Thoracic aorta (tissue), 2 donors: ENCODE measurements around the gene TSPAN4. TPM values are rescaled to one million over a fixed set of nuclear protein-coding genes. Genes with fewer than 3 reads are reported as not detected.

Experiments used
- ATAC-seq: fragments of 150-250 bp; one replicate; pipeline ENCODE4 v1.8.0; 2017; ENCODE audit warnings: low read depth; ENCODE audit not compliant: insufficient number of reproducible peaks, low FRiP score
- DNase-seq: peaks from one replicate; pipeline ENCODE4 v3.0.0-alpha.2; 2020; ENCODE audit warnings: low spot score
- H3K27ac ChIP-seq, 2 donors: fragments of 200-600 bp; sonication (generic); 1 replicate in 1 of 2; 2 replicates in 1 of 2; pipeline ENCODE4 v1.5.1; 2016; ENCODE audit warnings: mild to moderate bottlenecking in 2 of 2, moderate library complexity in 2 of 2
- H3K27me3 ChIP-seq: fragments of 200-600 bp; sonication (generic); replicated peaks from 2 replicates; pipeline ENCODE4 v1.6.0; 2016; ENCODE audit warnings: mild to moderate bottlenecking; ENCODE audit not compliant: insufficient read depth
- H3K36me3 ChIP-seq: fragments of 200-600 bp; sonication (generic); one replicate; pipeline ENCODE4 v1.5.1; 2016
- H3K4me1 ChIP-seq, 2 donors: fragments of 200-600 bp; sonication (generic); 1 replicate in 1 of 2; 2 replicates in 1 of 2; pipeline versions ENCODE4 v1.5.1 to v1.6.0; 2016; ENCODE audit warnings: low read depth in 2 of 2, mild to moderate bottlenecking in 1 of 2; ENCODE audit not compliant: control insufficient read depth in 1 of 2
- H3K4me3 ChIP-seq: fragments of 200-600 bp; sonication (generic); 2 replicates; pipeline ENCODE4 v1.5.1; 2016; ENCODE audit warnings: mild to moderate bottlenecking
- H3K9me3 ChIP-seq: fragments of 200-600 bp; sonication (generic); 2 replicates; pipeline ENCODE4 v1.5.1; 2016
- total RNA-seq, 2 donors: library from RNA; depleted of rRNA; stranded (reverse); fragments of >200 nt; gene quantifications; one replicate each; pipeline versions ENCODE4 v1.1.0 to v1.2.3, GENCODE V29; 2016
- TF ChIP-seq, protein P1 (sequence below): fragments of 200-600 bp; sonication (generic); IDR thresholded peaks from one replicate; pipeline ENCODE4 v1.5.1; 2019; ENCODE audit warnings: antibody characterized with exemption

TSPAN4 gene
- total RNA-seq, 2 donors from 2014 or later, result 55.5 to 107 TPM

DNA sequence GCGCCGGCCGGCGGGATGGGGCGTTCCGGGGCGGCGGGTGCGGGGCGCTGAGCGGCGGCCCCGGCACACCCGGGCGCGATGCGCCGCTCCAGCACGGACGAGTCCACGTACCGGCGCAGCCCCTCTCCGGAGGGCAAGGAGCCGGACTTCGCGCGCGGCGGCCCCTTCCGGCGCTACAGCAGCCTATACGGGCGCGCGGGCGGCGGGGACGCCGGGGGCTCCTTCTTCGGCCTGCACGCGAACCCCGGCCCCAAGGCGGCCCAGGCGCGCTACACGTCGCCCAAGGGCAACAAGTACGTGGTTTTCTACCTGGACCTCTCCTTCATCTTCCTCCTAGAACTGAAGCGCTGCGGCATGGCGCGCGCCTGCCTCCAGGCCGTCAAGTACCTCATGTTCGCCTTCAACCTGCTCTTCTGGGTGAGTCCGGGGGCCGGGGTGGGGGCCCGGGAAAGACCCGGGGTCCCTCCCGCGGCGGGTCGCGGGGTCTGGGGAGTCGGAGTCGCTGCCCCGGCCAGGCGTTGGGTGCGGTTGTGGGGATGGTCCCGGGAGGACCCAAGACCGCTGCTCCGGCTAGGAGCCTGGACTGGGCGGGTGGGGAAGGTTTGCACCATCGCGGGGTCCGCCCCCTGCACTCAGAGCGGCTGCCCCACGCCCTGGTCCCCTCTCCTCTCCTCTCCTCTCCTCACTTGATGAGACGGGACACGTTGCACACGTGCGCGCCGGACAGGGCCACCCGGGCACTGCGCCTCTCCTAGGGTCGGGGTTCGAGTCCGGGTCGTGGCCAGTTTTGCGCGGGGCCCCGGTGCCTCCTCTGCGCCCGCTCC lies 7.5 kb downstream of the TSPAN4 start:
- no peak for DNase-seq

DNA sequence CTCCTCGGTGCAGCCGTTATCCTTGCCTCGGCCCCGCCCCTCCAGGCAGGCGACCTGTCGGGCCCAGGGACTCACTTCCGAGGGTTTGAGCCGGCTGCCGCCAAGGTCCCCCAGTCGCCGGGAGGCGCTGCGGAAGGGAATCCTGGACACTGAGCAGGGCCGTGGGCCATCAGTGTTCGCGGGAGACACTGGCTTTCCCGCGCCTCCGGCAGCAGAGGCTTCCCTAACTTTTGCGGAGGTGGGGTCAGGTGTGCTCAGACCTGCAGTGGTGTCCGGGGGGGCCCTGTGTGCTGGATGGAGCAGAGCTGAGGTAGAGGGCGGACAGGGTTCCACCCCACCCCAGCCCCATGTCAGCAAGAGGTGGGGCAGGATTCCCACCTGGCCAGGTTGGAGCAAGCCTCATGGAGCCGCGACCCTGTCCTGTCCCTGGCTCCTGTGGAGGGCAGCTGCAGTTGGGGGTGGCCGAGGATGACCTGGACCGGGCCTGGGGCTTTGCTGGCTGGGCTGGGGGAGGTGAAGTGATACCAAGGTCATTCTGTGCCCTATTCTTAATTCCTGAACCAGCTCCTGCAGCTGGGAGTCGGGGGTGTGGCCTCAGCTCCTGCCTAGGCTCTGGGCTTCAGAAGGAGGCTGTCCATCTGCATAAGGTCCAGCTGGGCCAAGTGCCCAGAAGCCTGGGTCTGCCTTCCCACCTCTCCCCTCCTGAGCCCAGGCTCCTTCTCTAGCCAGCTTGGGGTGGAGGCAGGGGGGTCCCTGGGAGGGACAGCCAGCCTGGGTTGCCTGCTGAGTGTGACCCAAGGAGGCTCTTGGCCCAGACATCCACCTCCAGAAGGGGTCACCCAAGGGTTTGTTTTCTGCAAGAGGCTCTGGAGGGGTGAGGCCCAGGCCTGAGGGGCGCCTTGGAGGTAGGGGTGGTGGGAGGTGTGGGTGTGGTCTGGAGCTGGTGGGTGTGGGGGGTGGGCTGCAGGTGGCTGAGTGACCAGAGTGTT lies 8.4 kb downstream of the TSPAN4 start:
- Histone ChIP-seq H3K4me3 (no peak overlapping the region), H3K4me1 (peaks cover 18 to 27% of the 10 kb centered on the region in 2 donors), H3K9me3 (no peaks in the 10 kb centered on the region), H3K27ac (no peak overlapping the region), H3K27me3 (no peaks in the 10 kb centered on the region), H3K36me3 (no peaks in the 10 kb centered on the region)
- no peak for ATAC-seq
- TF ChIP-seq, protein P1, sequence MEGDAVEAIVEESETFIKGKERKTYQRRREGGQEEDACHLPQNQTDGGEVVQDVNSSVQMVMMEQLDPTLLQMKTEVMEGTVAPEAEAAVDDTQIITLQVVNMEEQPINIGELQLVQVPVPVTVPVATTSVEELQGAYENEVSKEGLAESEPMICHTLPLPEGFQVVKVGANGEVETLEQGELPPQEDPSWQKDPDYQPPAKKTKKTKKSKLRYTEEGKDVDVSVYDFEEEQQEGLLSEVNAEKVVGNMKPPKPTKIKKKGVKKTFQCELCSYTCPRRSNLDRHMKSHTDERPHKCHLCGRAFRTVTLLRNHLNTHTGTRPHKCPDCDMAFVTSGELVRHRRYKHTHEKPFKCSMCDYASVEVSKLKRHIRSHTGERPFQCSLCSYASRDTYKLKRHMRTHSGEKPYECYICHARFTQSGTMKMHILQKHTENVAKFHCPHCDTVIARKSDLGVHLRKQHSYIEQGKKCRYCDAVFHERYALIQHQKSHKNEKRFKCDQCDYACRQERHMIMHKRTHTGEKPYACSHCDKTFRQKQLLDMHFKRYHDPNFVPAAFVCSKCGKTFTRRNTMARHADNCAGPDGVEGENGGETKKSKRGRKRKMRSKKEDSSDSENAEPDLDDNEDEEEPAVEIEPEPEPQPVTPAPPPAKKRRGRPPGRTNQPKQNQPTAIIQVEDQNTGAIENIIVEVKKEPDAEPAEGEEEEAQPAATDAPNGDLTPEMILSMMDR, result no peak
- no peak for DNase-seq

More for the DNA sequence above, 7.5 kb downstream of the TSPAN4 start:
- no peak for ATAC-seq
- no peaks in the 10 kb centered on the region for H3K9me3 ChIP-seq
- H3K4me1 ChIP-seq, result peaks cover 26 to 36% of the 10 kb centered on the region in 2 donors
- H3K27ac ChIP-seq, result no peak overlapping the region
- H3K27me3 ChIP-seq, result no peaks in the 10 kb centered on the region
- no peaks in the 10 kb centered on the region for H3K36me3 ChIP-seq
- TF ChIP-seq, protein P1, result no peak
- H3K4me3 ChIP-seq, result peak overlapping the region; percentile 61

DNA sequence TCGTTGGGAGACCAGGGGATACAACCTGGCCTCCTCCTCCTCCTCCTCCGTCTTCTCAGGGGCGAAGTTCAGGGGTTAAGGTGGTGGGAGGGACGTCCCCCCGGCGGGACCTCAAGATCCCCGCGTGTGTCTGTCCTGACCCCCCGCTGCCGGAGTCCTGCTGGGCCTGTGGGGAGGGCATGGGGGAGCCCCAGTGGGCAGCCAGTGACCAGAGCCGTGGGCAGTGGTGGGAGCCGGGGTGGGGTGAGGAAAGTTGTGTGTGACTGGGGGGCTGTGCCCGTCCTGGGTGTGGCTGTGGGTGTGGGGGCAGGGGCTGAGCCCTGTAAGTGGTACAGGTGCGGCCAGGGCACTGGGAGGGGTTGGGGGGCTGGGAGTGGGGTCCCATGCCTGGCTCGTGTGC lies 10.1 kb downstream of the TSPAN4 start:
- Histone ChIP-seq H3K27ac (no peak overlapping the region), H3K36me3 (no peaks in the 10 kb centered on the region), H3K27me3 (no peaks in the 10 kb centered on the region), H3K4me1 (peaks cover 18% of the 10 kb centered on the region in 2 donors), H3K9me3 (no peaks in the 10 kb centered on the region), H3K4me3 (no peak overlapping the region)
- DNase-seq, result no peak
- ATAC-seq, result no peak
- TF ChIP-seq, protein P1, result no peak

DNA sequence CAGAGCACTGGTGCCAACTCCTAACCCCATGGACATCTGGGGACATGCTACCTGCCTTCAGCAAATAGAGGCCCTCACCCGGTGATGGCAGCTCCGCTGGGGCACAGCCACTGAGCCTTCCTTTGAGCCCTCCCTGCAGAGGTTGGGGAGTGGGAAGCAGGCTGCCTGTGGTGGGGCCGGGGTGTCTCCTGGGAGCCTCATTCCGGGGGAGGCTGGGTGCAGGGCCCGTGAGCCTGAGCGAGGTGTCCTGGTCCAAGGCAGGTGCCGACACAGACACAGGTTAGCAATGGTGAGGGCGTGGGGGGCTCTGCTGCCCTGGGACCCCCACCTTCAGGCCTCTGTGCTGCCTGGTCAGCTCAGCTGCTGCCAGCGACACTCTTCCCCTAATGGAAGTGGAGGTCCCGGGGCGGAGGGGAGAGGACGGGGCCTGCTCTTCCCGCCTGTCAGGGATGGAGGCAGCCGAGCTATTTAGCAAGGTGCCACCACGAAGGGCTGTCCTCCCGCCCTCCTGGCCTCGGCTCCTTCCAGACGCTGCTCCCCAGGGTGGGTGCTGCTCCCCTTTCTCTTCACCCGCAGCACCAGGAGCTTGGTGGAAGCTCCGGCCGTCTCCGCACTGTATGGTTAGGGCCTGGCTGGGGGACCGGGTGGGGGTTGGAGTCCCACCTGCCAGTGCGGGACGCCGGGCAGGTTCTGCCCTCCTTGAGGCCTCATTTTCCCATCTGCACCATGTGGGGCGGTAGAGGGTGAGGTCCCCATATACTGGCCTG lies 11.2 kb downstream of the TSPAN4 start:
- TF ChIP-seq, protein P1, result no peak
- H3K27me3 ChIP-seq, result no peaks in the 10 kb centered on the region
- no peaks in the 10 kb centered on the region for H3K9me3 ChIP-seq
- ATAC-seq (no peak), DNase-seq (no peak)
- H3K27ac ChIP-seq, result no peak overlapping the region
- H3K4me3 ChIP-seq, result no peak overlapping the region
- H3K4me1 ChIP-seq, result peaks cover 9 to 11% of the 10 kb centered on the region in 2 donors
- H3K36me3 ChIP-seq, result no peaks in the 10 kb centered on the region
